WERI-Rb-1 (cell line): Measurements from ENCODE around the gene PLXNA2.
A peak's percentile ranks its signal among the peaks of the same experiment; 100 is the strongest.

ENCODE experiments used
- DNase-seq: peaks from one replicate; pipeline ENCODE4 v3.0.0-alpha.2; 2020
- H3K27ac ChIP-seq: fragments of 250-450 bp; sonication (Bioruptor Pico); 2 replicates; pipeline ENCODE4 v1.5.1; 2020; ENCODE audit warnings: mild to moderate bottlenecking, moderate library complexity
- H3K27me3 ChIP-seq: fragments of 250-450 bp; sonication (Bioruptor Pico); 2 replicates; pipeline ENCODE4 v1.5.1; 2021; ENCODE audit warnings: mild to moderate bottlenecking, low read depth, moderate library complexity; ENCODE audit not compliant: insufficient read depth, severe bottlenecking
- H3K36me3 ChIP-seq: fragments of 250-450 bp; sonication (Bioruptor Pico); 2 replicates; pipeline ENCODE4 v1.5.1; 2020; ENCODE audit warnings: mild to moderate bottlenecking, moderate library complexity
- H3K4me3 ChIP-seq: 2 replicates; pipeline ENCODE4 v1.5.1; 2011; ENCODE audit warnings: low read depth, mild to moderate bottlenecking, control low read depth, low read length
- H3K9me3 ChIP-seq: fragments of 250-450 bp; sonication (Bioruptor Pico); 2 replicates; pipeline ENCODE4 v1.5.1; 2021; ENCODE audit warnings: mild to moderate bottlenecking, moderate library complexity; ENCODE audit not compliant: severe bottlenecking
- CTCF ChIP-seq: IDR thresholded peaks from 2 replicates; pipeline ENCODE4 v1.5.1; 2011; ENCODE audit warnings: low read depth, mild to moderate bottlenecking, control low read depth, inconsistent platforms, low read length

PLXNA2 gene

GRCh38 chr1:208254862-208255261 lies 10.7 kb upstream of the PLXNA2 start:
- Histone ChIP-seq H3K36me3 (no peaks in the 10 kb centered on the region), H3K9me3 (no peaks in the 10 kb centered on the region), H3K4me3 (no peak overlapping the region), H3K27ac (no peak overlapping the region), H3K27me3 (no peaks in the 10 kb centered on the region)
- no peak for TF ChIP-seq CTCF
- DNase-seq: no peak

- H3K4me3 ChIP-seq: no peak overlapping the region
- no peaks in the 10 kb centered on the region for H3K9me3 ChIP-seq
- no peak overlapping the region for H3K27ac ChIP-seq
- TF ChIP-seq CTCF: no peak
- no peaks in the 10 kb centered on the region for H3K27me3 ChIP-seq
- no peaks in the 10 kb centered on the region for H3K36me3 ChIP-seq
- no peak for DNase-seq
These were observed 10.2 kb upstream of the PLXNA2 start for GRCh38 chr1:208254376-208254775.

GRCh38 chr1:208252836-208253576 lies 8.8 kb upstream of the PLXNA2 start:
- Histone ChIP-seq H3K4me3 (no peak overlapping the region), H3K9me3 (no peaks in the 10 kb centered on the region), H3K27ac (no peak overlapping the region), H3K27me3 (no peaks in the 10 kb centered on the region), H3K36me3 (no peaks in the 10 kb centered on the region)
- no peak for DNase-seq
- no peak for TF ChIP-seq CTCF

GRCh38 chr1:208251911-208252835 lies 8.0 kb upstream of the PLXNA2 start:
- Histone ChIP-seq H3K9me3 (no peaks in the 10 kb centered on the region), H3K36me3 (no peaks in the 10 kb centered on the region), H3K27ac (no peak overlapping the region), H3K4me3 (no peak overlapping the region), H3K27me3 (no peaks in the 10 kb centered on the region)
- peak; percentile 24 for TF ChIP-seq CTCF
- DNase-seq: peak; percentile 42

GRCh38 chr1:208251015-208251414 lies 6.8 kb upstream of the PLXNA2 start:
- TF ChIP-seq CTCF: no peak

More at GRCh38 chr1:208251015-208251414, 6.8 kb upstream of the PLXNA2 start:
- Histone ChIP-seq H3K27ac (no peak overlapping the region), H3K27me3 (no peaks in the 10 kb centered on the region), H3K4me3 (no peak overlapping the region), H3K36me3 (no peaks in the 10 kb centered on the region), H3K9me3 (no peaks in the 10 kb centered on the region)
- no peak for DNase-seq
